Measurements from ENCODE around the gene LCE3E. TPM values are rescaled to one million over a fixed set of nuclear protein-coding genes. Genes with fewer than 3 reads are reported as not detected.

The LCE3E gene
- total RNA-seq, result not detected

DNA sequence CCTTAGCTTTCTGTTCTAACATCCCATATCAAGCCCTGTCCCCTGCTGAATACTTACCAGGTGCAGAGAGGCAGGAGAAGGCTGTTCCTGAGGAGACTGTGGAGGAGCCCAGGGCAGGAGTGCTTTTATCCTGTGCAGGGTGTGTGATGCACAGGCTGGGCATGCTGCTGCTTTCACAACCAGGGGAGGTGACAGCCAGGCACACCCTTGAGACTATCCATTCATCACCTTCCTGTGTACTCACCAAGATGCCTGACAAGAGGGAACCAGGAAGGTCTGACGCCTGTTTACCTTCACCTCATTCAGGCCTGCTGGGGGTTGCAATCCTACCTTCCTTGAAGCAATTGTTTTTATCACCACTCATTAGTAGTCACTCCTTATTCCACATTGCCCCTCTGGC is at the start of gene LCE3E:
Gene LCE3E (minus strand): TSS at position 100 of the 400 bp plus-strand sequence. CDS start 572 bp downstream, outside the sequence.
- Histone ChIP-seq H3K9me3 (no peaks in the 10 kb centered on the region), H3K36me3 (no peaks in the 10 kb centered on the region), H3K4me3 (no peak within 1 kb of the TSS), H3K27ac (no peak within 1 kb of the TSS), H3K27me3 (replicated peaks; ENCODE audit: insufficient read depth) (no peaks in the 10 kb centered on the region), H3K4me1 (replicated peaks) (no peaks in the 10 kb centered on the region)
- intact Hi-C loops (cut with DNase I), result no loop called here
- whole genome bisulfite sequencing, result 50% methylated on average over 1 of the region's 1 CpG
- TF ChIP-seq POLR2AphosphoS5 (IDR thresholded peaks at IDR 0.05), result no peak
- no peak for DNase-seq (ENCODE audit: low spot score)

DNA sequence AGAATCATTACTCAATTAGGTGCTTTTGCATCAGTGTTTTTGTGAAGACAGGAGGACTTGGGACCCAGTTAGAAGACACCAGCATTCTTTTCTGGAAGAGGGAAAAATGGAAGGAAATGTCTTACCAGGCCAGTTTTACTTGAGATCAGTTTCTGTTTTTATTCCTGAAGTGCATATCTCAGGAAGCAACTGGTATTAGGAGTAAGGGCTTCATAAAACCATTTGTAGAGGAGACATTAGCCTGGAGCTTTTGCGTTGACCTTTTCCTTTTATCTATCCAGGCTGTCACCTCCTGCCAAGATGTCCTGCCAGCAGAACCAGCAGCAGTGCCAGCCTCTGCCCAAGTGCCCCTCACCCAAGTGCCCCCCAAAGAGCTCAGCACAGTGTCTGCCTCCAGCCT is 46.9 kb upstream of the LCE3E start, which contains the start of gene LCE3B:
Gene LCE3B (plus strand): TSS at position 301 of the 400 bp plus-strand sequence. CDS start 0 bp downstream, at position 301.
- Histone ChIP-seq H3K27ac (no peak within 1 kb of the TSS), H3K4me1 (replicated peaks) (no peaks in the 10 kb centered on the region), H3K27me3 (replicated peaks; ENCODE audit: insufficient read depth) (no peaks in the 10 kb centered on the region), H3K4me3 (no peak within 1 kb of the TSS), H3K36me3 (no peaks in the 10 kb centered on the region), H3K9me3 (no peaks in the 10 kb centered on the region)
- no peak for DNase-seq (ENCODE audit: low spot score)
- TF ChIP-seq POLR2AphosphoS5 (IDR thresholded peaks at IDR 0.05) (no peak), POLR2A (IDR thresholded peaks at IDR 0.05) (no peak)
- TF ChIP-seq, protein P1, sequence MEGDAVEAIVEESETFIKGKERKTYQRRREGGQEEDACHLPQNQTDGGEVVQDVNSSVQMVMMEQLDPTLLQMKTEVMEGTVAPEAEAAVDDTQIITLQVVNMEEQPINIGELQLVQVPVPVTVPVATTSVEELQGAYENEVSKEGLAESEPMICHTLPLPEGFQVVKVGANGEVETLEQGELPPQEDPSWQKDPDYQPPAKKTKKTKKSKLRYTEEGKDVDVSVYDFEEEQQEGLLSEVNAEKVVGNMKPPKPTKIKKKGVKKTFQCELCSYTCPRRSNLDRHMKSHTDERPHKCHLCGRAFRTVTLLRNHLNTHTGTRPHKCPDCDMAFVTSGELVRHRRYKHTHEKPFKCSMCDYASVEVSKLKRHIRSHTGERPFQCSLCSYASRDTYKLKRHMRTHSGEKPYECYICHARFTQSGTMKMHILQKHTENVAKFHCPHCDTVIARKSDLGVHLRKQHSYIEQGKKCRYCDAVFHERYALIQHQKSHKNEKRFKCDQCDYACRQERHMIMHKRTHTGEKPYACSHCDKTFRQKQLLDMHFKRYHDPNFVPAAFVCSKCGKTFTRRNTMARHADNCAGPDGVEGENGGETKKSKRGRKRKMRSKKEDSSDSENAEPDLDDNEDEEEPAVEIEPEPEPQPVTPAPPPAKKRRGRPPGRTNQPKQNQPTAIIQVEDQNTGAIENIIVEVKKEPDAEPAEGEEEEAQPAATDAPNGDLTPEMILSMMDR (IDR thresholded peaks at IDR 0.05), result no peak
- intact Hi-C loops (cut with DNase I), result no loop called here
- 100% methylated on average over 1 of the region's 1 CpG for WGBS

GRCh38 chr1:152599934-152600333 is 33.4 kb upstream of the LCE3E start, which contains the start of gene LCE3C:
TSS of gene LCE3C (plus strand) at chr1:152600234. CDS start at chr1:152600732, 498 bp downstream.
- intact Hi-C loops (cut with DNase I), result no loop called here
- DNase-seq (ENCODE audit: low spot score), result no peak
- no peaks in the 10 kb centered on the region for H3K4me1 ChIP-seq (replicated peaks)
- no peaks in the 10 kb centered on the region for H3K27me3 ChIP-seq (replicated peaks; ENCODE audit: insufficient read depth)
- WGBS, result 79% methylated on average over 4 of the region's 4 CpGs
- H3K36me3 ChIP-seq, result no peaks in the 10 kb centered on the region
- TF ChIP-seq, protein P1 (IDR thresholded peaks at IDR 0.05), result no peak
- TF ChIP-seq POLR2A (IDR thresholded peaks at IDR 0.05), result no peak
- TF ChIP-seq POLR2AphosphoS5 (IDR thresholded peaks at IDR 0.05), result no peak
- no peak within 1 kb of the TSS for H3K4me3 ChIP-seq
- no peaks in the 10 kb centered on the region for H3K9me3 ChIP-seq
- H3K27ac ChIP-seq, result no peak within 1 kb of the TSS

DNA sequence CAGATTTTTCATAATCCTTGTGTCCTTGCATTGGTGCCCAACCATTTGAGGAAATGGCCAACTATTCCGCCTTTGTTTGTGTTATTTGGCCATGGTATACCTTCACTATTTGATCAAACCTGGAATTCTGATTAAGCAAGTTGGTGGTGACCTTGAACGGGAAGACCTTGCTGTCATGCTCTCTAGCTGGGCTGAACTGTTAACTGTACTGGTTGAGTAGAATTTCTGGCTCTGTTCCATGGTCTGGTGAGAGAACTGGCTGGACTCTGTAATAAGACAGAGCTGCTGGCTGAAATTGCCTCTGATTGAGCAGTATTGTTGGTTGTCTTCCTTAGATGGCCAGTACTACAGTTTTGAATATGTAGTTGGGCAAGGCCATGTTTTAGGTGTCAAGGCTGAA is 30.4 kb upstream of the LCE3E start:
- Histone ChIP-seq H3K36me3 (no peaks in the 10 kb centered on the region), H3K27me3 (replicated peaks; ENCODE audit: insufficient read depth) (no peaks in the 10 kb centered on the region), H3K9me3 (no peaks in the 10 kb centered on the region), H3K4me3 (no peak overlapping the region), H3K27ac (no peak overlapping the region), H3K4me1 (replicated peaks) (no peaks in the 10 kb centered on the region)
- DNase-seq (ENCODE audit: low spot score), result no peak
- 85% methylated on average over 2 of the region's 2 CpGs for WGBS
- TF ChIP-seq, protein P1 (IDR thresholded peaks at IDR 0.05), result no peak
- TF ChIP-seq POLR2A (IDR thresholded peaks at IDR 0.05) (no peak), POLR2AphosphoS5 (IDR thresholded peaks at IDR 0.05) (no peak)
- intact Hi-C loops (cut with DNase I), result no loop called here

- no peak overlapping the region for H3K4me3 ChIP-seq
Measured at GRCh38 chr1:152585586-152585985, 19.0 kb upstream of the LCE3E start.

More at GRCh38 chr1:152585586-152585985, 19.0 kb upstream of the LCE3E start:
- intact Hi-C loops (cut with DNase I), result no loop called here
- Histone ChIP-seq H3K9me3 (no peaks in the 10 kb centered on the region), H3K27ac (no peak overlapping the region), H3K36me3 (no peaks in the 10 kb centered on the region), H3K4me1 (replicated peaks) (no peaks in the 10 kb centered on the region), H3K27me3 (replicated peaks; ENCODE audit: insufficient read depth) (no peaks in the 10 kb centered on the region)
- DNase-seq (ENCODE audit: low spot score), result no peak
- TF ChIP-seq POLR2A (IDR thresholded peaks at IDR 0.05) (no peak), POLR2AphosphoS5 (IDR thresholded peaks at IDR 0.05) (no peak)
- TF ChIP-seq, protein P1 (IDR thresholded peaks at IDR 0.05), result no peak
- 44% methylated on average over 1 of the region's 1 CpG for WGBS

Measured in prostate gland (tissue), 2 donors.